HCEC 1CT (cell line): Measurements from ENCODE around the gene AGXT.

Experiments
- DNase-seq: peaks from one replicate; pipeline ENCODE4 v3.0.0-alpha.2; 2017

AGXT gene

GRCh38 chr2:240900141-240900860 lies 31.7 kb downstream of the AGXT start:
- DNase-seq, result no peak

DNA sequence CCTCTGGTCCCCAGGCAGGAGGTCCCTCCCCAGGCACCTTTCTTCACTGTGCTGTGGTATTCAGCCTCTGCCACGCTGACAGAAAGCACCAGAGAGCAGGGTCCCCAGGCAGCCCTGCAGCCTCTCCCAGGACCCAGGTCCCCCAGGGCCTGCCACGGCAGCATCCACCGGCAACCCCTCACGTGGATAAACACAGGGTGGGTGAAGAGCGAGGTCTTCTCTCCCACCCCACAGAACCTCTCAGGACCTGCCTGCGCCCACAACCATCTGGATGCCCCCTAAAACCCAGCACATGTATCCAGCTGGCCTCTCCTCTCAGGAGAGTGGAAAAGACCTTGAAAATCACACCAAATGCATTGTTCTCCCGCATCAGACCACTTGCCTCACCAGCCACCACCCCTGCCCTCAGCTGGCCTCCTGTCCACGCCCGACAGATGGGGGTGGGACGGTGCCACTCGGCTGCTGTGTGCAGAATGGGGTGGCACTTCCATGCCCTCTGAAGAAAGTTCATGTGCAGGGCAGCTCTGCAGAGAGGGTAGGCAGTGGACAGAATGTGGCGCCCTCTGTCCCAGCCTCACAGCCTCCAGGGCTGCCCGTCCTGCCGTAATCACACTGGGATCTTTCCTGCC lies 33.5 kb downstream of the AGXT start:
- no peak for DNase-seq

DNA sequence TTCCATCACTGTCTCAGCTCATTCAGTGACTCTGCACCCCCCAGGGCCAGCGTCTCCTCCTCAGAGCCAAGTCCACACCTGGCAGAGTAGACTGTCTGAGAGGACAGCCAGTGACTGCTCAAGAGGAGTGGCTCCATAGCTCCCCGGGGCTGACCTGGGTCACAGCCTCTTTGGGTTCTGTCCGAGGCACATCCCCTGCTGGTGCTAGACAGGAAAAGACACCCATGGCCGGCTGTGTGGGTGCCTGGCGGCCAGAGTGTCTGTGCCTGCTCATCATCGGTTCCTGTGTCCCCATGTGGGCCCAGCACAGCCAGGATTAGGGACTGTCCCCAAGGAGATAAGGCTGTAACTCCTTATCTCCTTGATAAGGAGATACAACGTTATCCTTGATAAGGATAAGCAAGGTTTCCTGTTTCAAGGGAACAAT lies 34.0 kb downstream of the AGXT start:
- no peak for DNase-seq

GRCh38 chr2:240903191-240904060 lies 34.8 kb downstream of the AGXT start:
- DNase-seq, result no peak

- DNase-seq, result no peak
Measured at GRCh38 chr2:240904216-240905175, 35.9 kb downstream of the AGXT start.

- DNase-seq, result no peak
Measured at GRCh38 chr2:240905176-240905781, 36.7 kb downstream of the AGXT start.

DNA sequence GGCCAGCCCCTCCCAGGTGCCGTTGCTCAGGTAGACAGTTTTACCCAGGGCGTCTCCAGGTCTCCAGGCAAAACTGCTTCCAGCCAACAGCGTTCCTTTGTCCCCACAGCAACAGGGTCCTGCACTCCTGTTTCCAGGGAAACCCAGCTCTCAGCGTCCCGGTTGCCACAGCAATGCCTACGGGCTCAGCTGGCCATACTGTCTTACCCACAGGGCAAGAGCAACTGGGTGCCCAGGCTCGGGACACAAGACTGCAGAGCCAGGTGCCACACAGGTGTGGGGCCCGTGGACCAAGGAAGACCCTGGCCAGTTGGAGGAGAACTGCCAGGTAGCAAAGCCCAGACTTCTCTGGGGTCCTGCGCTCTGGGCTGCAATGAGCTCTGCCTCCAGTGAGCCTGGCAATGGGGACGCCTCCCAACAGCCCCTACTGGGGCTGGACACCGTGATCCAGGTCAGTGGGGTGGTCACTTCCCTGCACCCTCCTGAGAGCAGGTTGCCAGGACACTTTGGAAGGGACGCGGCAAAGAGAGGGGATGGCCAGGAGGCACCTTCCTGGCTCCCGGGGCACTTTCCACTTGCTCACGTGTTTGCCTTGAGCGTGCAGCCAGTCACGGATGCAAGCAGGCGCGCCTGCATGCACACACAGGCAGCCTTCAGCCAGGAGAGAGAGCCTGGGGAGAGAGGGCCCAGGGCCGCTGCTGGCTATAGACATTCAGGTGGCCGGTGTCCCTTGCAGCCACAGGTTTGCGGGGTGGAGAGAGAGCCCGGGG lies 37.7 kb downstream of the AGXT start, which contains the start of gene CROCC2:
CROCC2 (plus strand) TSS at position 196 of the 770 bp plus-strand sequence; CDS start at position 374, 178 bp downstream.
- DNase-seq, result no peak

DNA sequence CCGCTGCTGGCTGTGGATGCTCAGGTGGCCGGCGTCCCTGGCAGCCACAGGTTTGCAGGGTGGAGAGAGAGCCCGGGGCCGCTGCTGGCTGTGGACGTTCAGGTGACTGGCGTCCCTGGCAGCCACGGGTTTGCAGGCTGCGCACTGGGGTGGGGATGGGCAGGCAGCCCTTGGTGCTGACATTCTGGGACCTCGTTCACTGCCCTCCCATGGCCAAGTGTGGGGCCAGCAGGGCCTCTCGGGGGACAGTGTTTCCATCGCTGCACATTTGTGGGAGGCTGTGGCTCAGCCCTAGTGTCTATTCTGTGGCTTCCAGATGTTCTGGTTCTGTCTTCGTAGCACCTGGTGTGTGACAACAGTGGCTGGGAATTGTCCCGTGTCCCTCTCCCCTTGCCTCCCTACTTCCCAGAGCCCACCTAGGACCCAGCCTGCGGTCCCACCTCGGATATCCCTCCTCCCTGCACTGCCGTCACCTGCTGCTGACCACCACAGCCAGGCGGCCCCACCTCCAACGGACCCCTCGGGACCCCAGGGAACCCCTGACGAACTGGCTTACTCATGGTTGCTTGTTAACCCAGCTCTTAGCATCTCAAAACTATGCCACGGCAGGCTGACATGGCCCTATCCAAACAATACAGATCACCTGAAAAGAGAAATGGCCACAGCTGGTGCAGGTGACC lies 38.4 kb downstream of the AGXT start:
- no peak for DNase-seq

DNA sequence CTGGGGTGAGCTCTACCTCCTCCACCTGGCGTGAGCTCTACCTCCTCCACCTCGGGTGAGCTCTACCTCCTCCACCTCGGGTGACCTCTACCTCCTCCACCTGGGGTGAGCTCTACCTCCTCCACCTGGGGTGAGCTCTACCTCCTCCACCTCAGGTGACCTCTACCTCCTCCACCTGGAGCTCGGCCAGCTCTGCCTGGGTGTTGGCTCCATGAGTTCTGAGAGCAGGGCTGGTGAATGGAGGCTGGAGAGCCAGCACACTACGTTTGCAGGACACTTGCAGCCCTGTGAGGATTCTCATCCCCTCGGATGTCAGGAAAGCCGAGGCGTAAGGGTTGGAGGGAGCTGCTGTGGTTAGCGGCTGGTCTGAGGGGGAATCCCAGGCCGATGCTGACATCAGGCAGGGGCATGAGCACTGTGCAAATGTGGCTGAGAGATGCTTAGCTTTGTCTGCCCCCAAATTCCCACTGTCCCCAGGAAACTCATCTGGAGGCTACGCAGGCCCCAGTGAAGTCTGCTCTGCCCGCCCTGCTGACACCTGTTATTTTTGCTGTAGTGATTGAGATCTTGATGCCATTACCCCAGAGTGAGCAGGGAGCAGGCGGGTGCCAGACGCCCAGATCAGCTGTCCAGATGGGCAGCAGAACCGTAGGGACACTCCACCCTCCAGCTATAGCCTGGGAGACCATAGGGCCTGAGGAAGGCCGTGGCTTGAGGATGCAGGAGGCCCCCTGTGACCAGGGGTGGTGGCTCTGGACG lies 40.8 kb downstream of the AGXT start:
- no peak for DNase-seq

GRCh38 chr2:240911641-240912265 lies 43.1 kb downstream of the AGXT start:
- DNase-seq, result peak; percentile 49

DNA sequence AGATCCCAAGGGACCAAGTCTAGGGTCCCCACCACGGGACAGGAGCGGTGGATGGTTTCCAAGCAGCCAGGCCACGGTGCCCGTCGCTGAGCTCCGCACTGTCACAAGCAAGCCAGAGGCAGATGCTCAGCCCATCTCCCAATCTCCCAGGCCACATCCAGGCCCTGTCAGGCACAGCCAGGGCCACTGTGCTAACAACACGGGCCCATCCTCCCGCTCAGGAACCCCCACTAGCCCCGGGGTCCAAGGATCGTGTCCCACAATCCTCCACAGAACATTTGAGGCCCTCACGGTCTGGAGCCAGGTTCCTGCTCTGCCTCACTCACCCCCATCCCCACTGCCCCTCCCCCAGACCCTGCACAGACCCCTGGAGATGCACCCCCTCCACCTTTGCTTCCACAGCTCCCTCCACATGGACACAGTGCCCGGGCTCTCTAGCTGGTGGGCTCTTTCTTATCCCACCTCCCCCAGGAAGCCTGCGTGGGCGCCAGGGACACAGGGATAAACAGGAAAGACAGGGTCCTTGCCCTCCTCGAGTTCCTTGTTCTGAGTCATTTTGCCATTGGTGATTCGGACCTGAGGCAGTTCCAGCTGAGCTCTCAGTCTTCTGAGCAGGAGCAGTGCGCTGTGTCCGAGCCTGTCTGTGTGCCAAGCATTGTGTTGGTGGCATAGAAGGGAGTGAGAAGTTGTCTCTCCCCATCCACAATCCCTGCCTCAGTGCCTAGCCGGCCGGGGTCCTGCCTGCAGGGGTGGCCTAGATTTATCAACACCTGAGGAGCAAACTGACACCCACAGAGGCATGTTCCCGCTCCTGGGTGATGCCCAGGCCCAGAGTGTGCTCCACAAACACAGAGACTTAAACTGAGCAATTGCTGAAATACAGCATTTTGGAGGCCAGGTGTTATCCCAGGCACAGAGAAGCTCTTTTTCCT lies 44.5 kb downstream of the AGXT start:
- DNase-seq, result peak; percentile 34

- peak; percentile 24 for DNase-seq
Measured at GRCh38 chr2:240913810-240914644, 45.4 kb downstream of the AGXT start.

- DNase-seq, result no peak
Measured at GRCh38 chr2:240914645-240915525, 46.3 kb downstream of the AGXT start.

DNA sequence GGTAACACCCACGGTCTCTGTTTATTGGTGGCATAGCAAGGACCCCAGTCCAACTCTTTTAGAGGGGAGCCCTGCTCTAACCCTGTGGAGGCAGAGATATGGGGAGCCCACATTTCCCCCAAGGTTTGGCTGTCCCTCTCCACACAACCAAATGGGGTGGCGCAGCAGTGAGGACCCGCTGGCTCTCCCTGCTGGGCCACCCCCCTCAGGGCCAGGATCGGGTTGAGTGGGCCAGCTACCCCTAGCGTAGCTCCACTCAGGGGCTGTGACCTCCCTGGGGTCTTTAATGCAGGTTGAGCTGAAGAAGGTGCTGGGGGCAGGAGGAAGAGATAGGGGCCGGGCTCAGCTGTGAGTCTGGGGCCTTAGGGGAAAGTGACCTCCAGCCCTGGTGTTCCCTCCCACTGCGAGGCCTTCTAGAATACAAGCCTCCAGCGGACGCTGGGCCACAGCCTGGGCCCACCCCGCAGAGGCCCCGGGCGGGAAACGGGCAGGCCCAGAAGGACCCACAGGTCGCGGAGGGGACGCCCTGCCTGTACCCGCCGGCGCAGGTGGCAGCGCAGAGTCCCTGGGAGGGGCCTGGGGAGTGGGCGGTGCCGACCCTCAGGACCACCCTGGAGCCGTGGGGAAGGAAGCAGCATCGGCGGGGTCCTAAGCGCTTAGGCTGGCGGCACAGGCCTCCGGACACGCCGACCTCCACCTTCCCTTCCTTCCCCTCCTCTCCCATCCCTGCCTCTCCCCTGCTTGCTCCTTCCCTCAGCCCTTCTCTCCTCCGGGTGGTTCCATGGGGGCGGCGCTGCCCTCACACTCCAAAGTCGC lies 47.1 kb downstream of the AGXT start:
- no peak for DNase-seq

GRCh38 chr2:240916571-240917008 lies 48.0 kb downstream of the AGXT start:
- peak; percentile 77 for DNase-seq
